ENCODE data around the gene ZC3H12D.
"Not testable (repeated sequence)": the region's sequence is repeated elsewhere in the genome, so short reads cannot be mapped to it uniquely, and the experiment has no call there.

ZC3H12D gene

GRCh38 chr6:149483849-149484655 is 762 bp downstream of the ZC3H12D start:
- DNase-seq (ENCODE audit: low read depth) = no peak

- no peak for DNase-seq (ENCODE audit: low read depth)
Observed at GRCh38 chr6:149483334-149483725, 1.5 kb downstream of the ZC3H12D start.

GRCh38 chr6:149482545-149483333 is 2.1 kb downstream of the ZC3H12D start:
- DNase-seq (ENCODE audit: low read depth) = no peak

DNA sequence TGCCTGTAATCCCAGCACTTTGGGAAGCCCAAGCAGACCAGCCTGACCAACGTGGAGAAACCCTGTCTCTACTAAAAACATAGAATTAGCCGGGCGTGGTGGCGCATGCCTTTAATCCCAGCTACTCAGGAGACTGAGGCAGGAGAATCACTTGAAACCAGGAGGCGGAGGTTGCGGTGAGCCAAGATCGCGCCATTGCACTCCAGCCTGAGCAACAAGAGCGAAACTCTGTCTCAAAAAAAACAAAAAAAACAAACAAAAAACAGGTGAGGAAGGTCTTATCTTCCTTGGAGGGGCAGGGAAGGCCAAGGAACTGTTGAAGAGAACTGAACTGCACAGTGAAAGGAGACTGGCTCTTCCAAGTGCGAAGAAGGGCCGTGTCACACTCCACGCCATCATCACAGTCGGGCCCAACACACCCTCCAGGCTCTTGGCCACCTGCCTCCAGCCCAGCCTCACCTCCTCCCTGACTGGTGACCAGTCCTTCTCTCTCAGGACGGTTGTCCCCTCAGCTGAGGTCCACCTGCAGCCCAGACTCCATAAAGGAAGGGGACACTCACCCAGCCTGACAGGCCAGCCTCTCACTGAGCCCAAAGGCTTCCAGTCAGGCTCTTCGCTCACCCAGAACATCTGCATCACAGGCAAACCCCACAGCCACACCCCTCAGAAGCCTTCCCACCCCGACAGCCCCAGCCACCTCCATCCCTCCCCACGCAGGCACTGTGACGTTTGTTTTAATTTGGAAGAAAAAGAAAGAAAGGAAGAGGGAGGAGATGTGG is 4.1 kb downstream of the ZC3H12D start:
- DNase-seq (ENCODE audit: low read depth) = no peak

- DNase-seq (ENCODE audit: low read depth) = no peak
Observed at GRCh38 chr6:149478631-149479314, 6.0 kb downstream of the ZC3H12D start.

- DNase-seq (ENCODE audit: low read depth) = no peak
Observed at GRCh38 chr6:149477544-149477943, 7.3 kb downstream of the ZC3H12D start.

GRCh38 chr6:149476789-149477455 is 7.9 kb downstream of the ZC3H12D start:
- DNase-seq (ENCODE audit: low read depth) = no peak

GRCh38 chr6:149474108-149474935 is 10.5 kb downstream of the ZC3H12D start:
- DNase-seq (ENCODE audit: low read depth) = no peak

DNA sequence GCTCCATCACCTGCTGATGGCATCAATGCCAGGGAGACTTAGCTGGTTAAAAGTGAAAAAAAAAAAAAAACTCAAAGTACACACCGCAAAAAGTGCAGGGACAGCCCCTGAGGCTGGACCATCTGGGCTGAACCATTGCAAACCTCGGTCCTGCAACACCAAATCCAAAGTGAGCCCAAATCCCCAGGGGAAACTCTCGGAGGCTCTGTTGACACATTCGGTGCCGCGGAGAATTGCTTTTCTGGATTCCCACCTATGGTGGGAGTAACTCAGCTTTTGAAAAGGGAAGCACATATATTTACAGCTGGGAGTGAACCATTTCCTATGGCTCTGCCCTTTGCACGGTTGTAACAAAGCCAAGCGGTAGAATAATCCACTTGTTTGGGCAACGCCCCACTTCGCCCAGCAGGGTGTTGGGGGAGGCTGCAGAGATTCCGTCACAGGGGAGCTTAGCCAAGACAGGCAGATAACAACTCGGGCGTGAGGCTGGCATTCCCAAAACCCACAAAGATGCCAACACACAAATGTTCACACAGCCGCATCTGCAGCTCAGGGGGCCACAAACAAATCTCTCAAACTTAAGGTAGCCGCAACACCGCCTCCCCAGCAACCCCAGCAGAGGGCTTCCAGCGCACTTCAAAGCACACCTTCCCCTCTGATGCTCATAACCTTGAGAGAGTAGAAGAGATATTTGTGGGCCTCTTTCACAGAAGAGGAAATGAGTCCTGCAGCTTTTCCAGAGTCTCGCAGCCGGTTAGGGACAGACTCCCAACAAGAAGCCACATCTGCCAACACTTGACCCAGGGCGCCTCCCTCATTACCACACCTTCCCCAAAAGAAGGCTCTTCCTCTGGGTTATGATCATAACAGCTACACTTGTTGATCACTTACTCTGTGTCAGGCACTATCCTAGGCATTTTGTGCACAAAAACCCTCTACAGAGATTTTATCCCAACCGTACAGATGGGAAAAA is 11.4 kb downstream of the ZC3H12D start:
- DNase-seq (ENCODE audit: low read depth) = no peak

DNA sequence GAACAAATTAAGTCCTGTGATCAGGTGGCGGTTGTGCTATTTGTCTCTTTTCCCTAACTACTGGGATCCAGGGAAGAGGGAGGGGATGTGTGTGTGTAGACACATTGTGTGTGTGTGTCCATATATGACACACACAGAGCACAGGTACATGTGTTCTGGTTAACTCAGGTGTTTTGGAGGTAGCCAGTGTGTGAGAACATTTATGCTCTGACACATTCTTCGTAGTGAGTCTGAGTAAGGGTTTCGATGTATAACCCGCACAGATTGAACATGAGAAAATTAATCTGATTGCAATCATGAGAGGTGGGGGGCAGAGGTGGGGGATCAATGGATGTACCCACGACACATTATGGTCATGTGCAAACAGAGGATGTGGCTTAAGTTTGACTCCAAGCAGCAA is 12.6 kb downstream of the ZC3H12D start:
- no peak for DNase-seq (ENCODE audit: low read depth)

GRCh38 chr6:149471801-149472200 is 13.0 kb downstream of the ZC3H12D start:
- DNase-seq (ENCODE audit: low read depth) = no peak

DNA sequence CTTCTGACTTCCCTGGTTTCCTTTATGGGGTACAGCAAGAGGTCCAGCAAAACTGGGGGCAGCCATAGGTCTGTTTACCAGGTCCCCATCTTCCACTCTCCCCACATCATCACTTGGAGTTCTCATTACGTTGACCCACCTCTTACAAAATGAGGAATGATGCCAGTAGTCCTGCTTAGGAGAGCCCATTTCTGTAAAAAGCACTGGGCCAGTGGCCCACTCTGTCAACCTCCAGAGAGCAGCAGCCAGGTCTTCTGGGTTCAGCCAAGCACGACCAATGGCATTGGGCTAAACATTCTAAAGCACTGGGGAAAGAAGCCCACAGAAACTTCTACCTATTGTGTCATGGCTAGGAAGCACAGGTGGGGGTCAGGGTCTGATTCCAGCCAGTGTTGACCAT is 13.9 kb downstream of the ZC3H12D start:
- no peak for DNase-seq (ENCODE audit: low read depth)

DNA sequence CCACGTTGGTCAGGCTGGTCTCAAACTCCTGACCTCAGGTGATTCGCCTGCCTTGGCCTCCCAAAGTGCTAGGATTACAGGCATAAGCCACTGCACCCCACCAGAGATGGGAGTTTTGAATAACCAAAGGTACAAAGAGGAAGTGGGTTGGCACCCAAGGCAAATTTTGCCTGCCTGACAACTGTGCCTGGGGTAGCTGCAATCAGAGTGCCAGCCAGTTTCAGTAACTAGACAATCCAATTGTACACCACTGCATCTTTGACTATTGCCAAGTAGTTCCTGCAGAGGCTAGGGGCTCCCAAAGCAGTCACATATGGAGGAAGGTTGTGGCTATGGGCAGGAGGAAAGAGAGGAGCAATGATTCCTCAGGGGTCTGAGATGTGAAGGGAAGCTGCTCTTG is 16.6 kb downstream of the ZC3H12D start:
- DNase-seq (ENCODE audit: low read depth) = no peak

- DNase-seq (ENCODE audit: low read depth) = no peak
Observed at GRCh38 chr6:149467265-149467664, 17.5 kb downstream of the ZC3H12D start.

GRCh38 chr6:149464411-149464810 is 20.4 kb downstream of the ZC3H12D start:
- no peak for DNase-seq (ENCODE audit: low read depth)

DNA sequence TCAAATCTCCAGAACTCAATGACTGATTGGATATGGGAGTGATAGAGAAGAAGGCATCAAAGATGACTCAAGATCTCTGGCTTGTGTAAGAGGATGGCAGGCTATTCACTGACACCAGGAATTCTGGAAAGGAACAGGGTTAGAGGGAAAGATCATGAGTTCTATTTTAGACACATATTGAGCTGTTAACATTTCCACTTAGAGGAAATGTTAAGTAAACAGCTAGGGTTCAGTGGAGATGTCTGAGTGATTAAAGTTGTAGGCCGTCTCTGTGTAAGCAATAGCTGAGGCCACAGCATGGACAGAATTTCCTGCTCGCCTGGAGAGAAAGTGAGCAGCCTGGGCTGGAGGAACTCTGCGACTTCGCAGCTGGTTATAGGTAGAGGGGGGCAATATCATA is 21.0 kb downstream of the ZC3H12D start:
- peak; percentile 78 for DNase-seq (ENCODE audit: low read depth)

- DNase-seq (ENCODE audit: low read depth) = not testable (repeated sequence)
Observed at GRCh38 chr6:149462712-149463111, 22.1 kb downstream of the ZC3H12D start.

GRCh38 chr6:149461670-149462069 is 23.1 kb downstream of the ZC3H12D start:
- DNase-seq (ENCODE audit: low read depth) = no peak

DNA sequence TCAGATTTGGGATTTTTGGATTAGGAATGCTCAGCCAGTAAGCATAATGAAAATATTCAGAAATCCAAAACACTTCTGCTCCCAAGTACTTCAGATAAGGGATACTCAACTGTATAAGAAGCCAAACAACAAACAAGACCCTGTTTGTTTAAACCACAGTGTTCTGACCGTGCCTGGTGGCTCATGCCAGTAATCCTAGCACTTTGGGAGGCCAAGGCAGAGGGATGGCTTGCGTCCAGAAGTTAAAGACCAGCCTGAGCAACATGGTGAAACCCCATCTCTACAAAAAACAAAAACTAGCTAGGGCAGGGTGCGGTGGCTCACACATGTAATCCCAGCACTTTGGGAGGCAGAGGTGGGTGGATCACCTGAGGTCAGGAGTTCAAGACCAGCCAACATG is 24.6 kb downstream of the ZC3H12D start:
- not testable (repeated sequence) for DNase-seq (ENCODE audit: low read depth)
